Kidney (tissue), 14 donors: Measurements from ENCODE around the gene LDLRAD4. TPM values are rescaled to one million over a fixed set of nuclear protein-coding genes. Genes with fewer than 3 reads are reported as not detected.
A peak's percentile ranks its signal among the peaks of the same experiment; 100 is the strongest.

ENCODE experiments used
- DNase-seq, 5 donors: peaks; one replicate each; pipeline ENCODE4 v3.0.0-alpha.2; 2013 to 2020
- FAIRE-seq: peaks from 2 replicates; lab custom pipeline; 2012; peaks lifted over from hg19 to GRCh38; lab: Jason Lieb, UNC
- H3K27ac ChIP-seq, 2 donors: one replicate each; pipeline ENCODE4 v1.7.0; 2013; ENCODE audit warnings: low read depth in 2 of 2, low read length in 2 of 2, inconsistent platforms in 1 of 2
- H3K27me3 ChIP-seq: one replicate; pipeline ENCODE4 v1.7.1; 2013; ENCODE audit warnings: low read length, inconsistent platforms; ENCODE audit not compliant: control insufficient read depth, insufficient read depth
- H3K36me3 ChIP-seq, 3 donors: one replicate each; pipeline versions ENCODE4 v1.7.0 to v1.7.1; 2013; ENCODE audit warnings: low read length in 3 of 3, control low read depth in 1 of 3, inconsistent platforms in 1 of 3; ENCODE audit not compliant: insufficient read depth in 3 of 3, control insufficient read depth in 2 of 3
- H3K4me1 ChIP-seq, 3 donors: one replicate each; pipeline versions ENCODE4 v1.7.0 to v1.7.1; 2013; ENCODE audit warnings: low read length in 3 of 3, inconsistent platforms in 1 of 3, low read depth in 1 of 3; ENCODE audit not compliant: control insufficient read depth in 2 of 3, insufficient read depth in 2 of 3
- H3K4me3 ChIP-seq, 3 donors: one replicate each; pipeline versions ENCODE4 v1.7.0 to v1.8.1; 2013; ENCODE audit warnings: low read length in 3 of 3, control low read depth in 1 of 3, inconsistent platforms in 1 of 3
- H3K9ac ChIP-seq, 3 donors: one replicate each; pipeline versions ENCODE4 v1.7.0 to v1.7.1; 2013; ENCODE audit warnings: low read length in 3 of 3, control low read depth in 1 of 3, inconsistent platforms in 1 of 3
- H3K9me3 ChIP-seq, 3 donors: one replicate each; pipeline versions ENCODE4 v1.7.0 to v1.7.1; 2013; ENCODE audit warnings: low read length in 3 of 3, control low read depth in 1 of 3, inconsistent platforms in 1 of 3; ENCODE audit not compliant: control insufficient read depth in 2 of 3, insufficient read depth in 1 of 3
- intact Hi-C: fragments of 100-400 bp; cut with DNase I; formaldehyde crosslinking; loops from one replicate; pipeline ENCODE4 v1.11.1; 2022
- polyA plus RNA-seq: library from polyadenylated mRNA; stranded (reverse); fragments of 350-450 nt; fragmentation: Illumina TruSeq; extraction: RNeasy Lipid Tissue Mini Kit (QIAGEN cat#74804); gene quantifications from one replicate; pipeline ENCODE4 v1.2.3, GENCODE V29; 2014; ENCODE audit warnings: low read depth, low replicate concordance; ENCODE audit not compliant: insufficient read depth
- total RNA-seq: library from RNA; stranded (reverse); fragmentation: NEBNext Ultra II Directional; extraction: Animal tissue kit (Norgen Biotek cat#: 25700); gene quantifications from one replicate; pipeline ENCODE4 v1.2.1, GENCODE V29; 2021
- TF ChIP-seq, protein P1 (sequence below): IDR thresholded peaks from 3 replicates; pipeline ENCODE4 v1.5.1; 2012; ENCODE audit warnings: mild to moderate bottlenecking, moderate library complexity, borderline replicate concordance; ENCODE audit not compliant: insufficient read depth; ENCODE audit errors: extremely low read depth
- donor health status: control.
- donor health status: control.
- donor health status: control.
- donor health status: control.
- donor health status: control.
- donor health status: DM: yes; HTN: yes; CAD: no.
- donor health status: Normal renal cell carcinoma (clear cell type).

LDLRAD4 gene
- total and polyA plus RNA-seq, 2 donors from 2014 or later: 2.3 to 42.3 TPM

DNA sequence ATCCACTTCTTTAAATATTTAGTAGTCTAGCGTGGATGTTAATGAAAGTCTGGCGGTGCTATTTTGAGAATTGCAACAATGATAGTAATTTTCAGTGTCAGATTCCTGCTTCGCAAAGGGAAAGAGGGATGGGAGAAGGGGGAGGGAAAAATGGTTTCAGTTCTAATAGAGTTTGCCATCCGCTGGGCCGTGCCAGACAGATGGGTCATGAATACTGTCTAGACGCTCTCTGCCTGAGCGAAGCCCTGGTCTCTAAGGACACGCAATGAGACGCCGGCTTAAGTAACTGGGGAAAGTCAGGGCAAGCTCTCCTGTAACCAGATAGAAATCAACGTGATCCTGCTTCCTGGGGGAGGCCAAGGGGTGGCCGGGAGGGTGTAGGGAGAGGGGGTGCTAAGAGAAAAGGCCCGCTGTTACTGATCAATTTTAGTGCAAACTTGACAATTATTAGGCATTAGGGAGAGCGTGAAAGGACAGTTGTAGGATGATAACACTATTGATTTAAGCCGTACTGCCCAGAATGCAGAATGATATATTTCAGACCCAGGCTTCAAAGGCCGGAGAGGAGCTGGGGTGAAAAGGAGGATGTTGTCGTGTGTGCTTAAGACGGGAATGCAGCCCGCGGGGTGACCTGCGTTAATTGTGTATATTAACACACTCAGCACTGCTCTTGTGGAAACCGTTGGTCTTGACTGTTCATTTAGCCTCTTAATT, 229.2 kb downstream of the LDLRAD4 start:
- peak overlapping the region in 2 of 3 donors; percentile 13 to 31 for H3K4me3 ChIP-seq
- H3K9ac ChIP-seq: no peak overlapping the region
- no peak overlapping the region for H3K27ac ChIP-seq
- FAIRE-seq (no peak), DNase-seq (peak in 3 of 5 donors; percentile 79 to 90 (median 90))
- intact Hi-C loops: no loop called here
- H3K9me3 ChIP-seq: no peaks in the 10 kb centered on the region
- TF ChIP-seq, protein P1, sequence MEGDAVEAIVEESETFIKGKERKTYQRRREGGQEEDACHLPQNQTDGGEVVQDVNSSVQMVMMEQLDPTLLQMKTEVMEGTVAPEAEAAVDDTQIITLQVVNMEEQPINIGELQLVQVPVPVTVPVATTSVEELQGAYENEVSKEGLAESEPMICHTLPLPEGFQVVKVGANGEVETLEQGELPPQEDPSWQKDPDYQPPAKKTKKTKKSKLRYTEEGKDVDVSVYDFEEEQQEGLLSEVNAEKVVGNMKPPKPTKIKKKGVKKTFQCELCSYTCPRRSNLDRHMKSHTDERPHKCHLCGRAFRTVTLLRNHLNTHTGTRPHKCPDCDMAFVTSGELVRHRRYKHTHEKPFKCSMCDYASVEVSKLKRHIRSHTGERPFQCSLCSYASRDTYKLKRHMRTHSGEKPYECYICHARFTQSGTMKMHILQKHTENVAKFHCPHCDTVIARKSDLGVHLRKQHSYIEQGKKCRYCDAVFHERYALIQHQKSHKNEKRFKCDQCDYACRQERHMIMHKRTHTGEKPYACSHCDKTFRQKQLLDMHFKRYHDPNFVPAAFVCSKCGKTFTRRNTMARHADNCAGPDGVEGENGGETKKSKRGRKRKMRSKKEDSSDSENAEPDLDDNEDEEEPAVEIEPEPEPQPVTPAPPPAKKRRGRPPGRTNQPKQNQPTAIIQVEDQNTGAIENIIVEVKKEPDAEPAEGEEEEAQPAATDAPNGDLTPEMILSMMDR: no peak
- H3K27me3 ChIP-seq: no peaks in the 10 kb centered on the region
- no peaks in the 10 kb centered on the region for H3K4me1 ChIP-seq
- no peaks in the 10 kb centered on the region for H3K36me3 ChIP-seq

DNA sequence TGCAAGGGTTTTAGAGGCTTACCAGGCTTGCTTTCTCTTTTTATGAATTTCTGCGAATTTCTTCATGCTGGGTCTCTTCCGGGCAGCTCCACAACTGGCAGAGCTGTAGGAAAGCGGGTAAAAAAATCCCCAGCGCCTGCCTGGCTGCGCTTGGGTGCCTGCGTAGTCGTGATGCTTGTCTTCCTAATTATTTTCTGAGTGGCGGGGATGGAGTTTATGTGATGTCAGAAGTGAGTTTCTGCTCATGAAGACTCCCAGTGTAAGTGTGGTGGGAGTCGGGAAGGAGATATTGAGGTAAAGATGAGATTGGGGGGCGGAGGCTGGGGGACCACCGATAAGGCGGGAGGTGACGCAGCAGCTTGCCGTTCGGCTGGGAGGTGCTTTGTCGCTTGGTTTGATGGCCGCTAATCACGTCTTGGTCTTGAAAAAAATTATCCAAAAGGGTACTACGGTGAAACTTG, 229.8 kb downstream of the LDLRAD4 start:
- FAIRE-seq: no peak
- TF ChIP-seq, protein P1: no peak
- intact Hi-C loops: no loop called here
- H3K9ac ChIP-seq: no peak overlapping the region
- H3K4me1 ChIP-seq: no peaks in the 10 kb centered on the region
- H3K9me3 ChIP-seq: no peaks in the 10 kb centered on the region
- no peaks in the 10 kb centered on the region for H3K36me3 ChIP-seq
- H3K27ac ChIP-seq: no peak overlapping the region
- H3K4me3 ChIP-seq: no peak overlapping the region
- peak in 1 of 5 donors; percentile 51 for DNase-seq
- H3K27me3 ChIP-seq: no peaks in the 10 kb centered on the region

DNA sequence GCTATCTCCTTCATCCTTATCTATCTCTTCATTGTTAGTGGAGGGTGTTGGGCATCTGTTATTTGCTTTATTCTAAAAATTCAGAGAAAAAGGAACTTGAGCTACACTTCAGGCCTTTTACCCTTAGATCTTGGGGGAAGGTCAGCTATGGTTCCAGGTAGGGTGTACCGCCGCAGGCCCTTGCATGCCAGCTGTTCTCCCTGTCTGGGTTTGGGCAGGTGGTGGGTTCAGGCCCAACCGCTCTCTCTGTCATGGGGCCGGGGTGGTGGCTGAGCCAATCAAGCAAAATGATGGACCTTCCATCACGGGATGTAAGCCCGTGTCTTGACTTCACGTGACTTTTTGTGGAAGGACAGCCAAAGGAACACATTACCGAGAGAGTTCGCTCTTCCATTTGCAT, 231.1 kb downstream of the LDLRAD4 start:
- H3K4me3 ChIP-seq: no peak overlapping the region
- DNase-seq (no peak), FAIRE-seq (no peak)
- TF ChIP-seq, protein P1: no peak
- H3K27ac ChIP-seq: no peak overlapping the region
- H3K9me3 ChIP-seq: no peaks in the 10 kb centered on the region
- H3K9ac ChIP-seq: no peak overlapping the region
- H3K36me3 ChIP-seq: no peaks in the 10 kb centered on the region
- H3K4me1 ChIP-seq: no peaks in the 10 kb centered on the region
- no peaks in the 10 kb centered on the region for H3K27me3 ChIP-seq
- intact Hi-C loops: no loop called here
